Type B pancreatic cell (in vitro differentiated cells): ENCODE data around the gene TGIF1. TPM values are rescaled to one million over a fixed set of nuclear protein-coding genes. Genes with fewer than 3 reads are reported as not detected.
A peak's percentile ranks its signal among the peaks of the same experiment; 100 is the strongest.

ENCODE experiments used
- DNase-seq: peaks from one replicate; pipeline ENCODE4 v3.0.0; 2021; ENCODE audit warnings: mixed read lengths; ENCODE audit not compliant: unreplicated experiment; ENCODE audit errors: extremely low spot score
- H3K27ac Mint-ChIP-seq: 2 replicates; pipeline ENCODE4 v1.8.0; 2021; ENCODE audit warnings: mild to moderate bottlenecking, mixed read lengths
- H3K27me3 Mint-ChIP-seq: 2 replicates; pipeline ENCODE4 v1.8.0; 2021; ENCODE audit warnings: mixed read lengths
- H3K36me3 Mint-ChIP-seq: 2 replicates; pipeline ENCODE4 v1.8.0; 2021; ENCODE audit warnings: mixed read lengths
- H3K4me1 Mint-ChIP-seq: one replicate; pipeline ENCODE4 v1.8.0; 2021; ENCODE audit warnings: mixed read lengths; ENCODE audit not compliant: unreplicated experiment
- H3K4me3 Mint-ChIP-seq: 2 replicates; pipeline ENCODE4 v1.8.0; 2021; ENCODE audit warnings: mild to moderate bottlenecking, mixed read lengths
- H3K9me3 Mint-ChIP-seq: 2 replicates; pipeline ENCODE4 v1.8.0; 2021; ENCODE audit warnings: mixed read lengths
- CTCF ChIP-seq: fragments of 200-600 bp; sonication (generic); conservative IDR thresholded peaks from 2 replicates; pipeline ENCODE4 v1.5.0; 2021; ENCODE audit warnings: antibody characterized with exemption, mild to moderate bottlenecking
- total RNA-seq: library from RNA; stranded (reverse); gene quantifications from 2 replicates; pipeline ENCODE4 v1.2.1, GENCODE V29; 2021; ENCODE audit warnings: low replicate concordance

Gene TGIF1
- total RNA-seq, 1 donor from 2014 or later = 80.7 TPM

GRCh38 chr18:3447895-3448837 lies 1.8 kb upstream of the TGIF1 start:
- H3K36me3 Mint-ChIP-seq = peaks cover 11% of the 10 kb centered on the region
- H3K9me3 Mint-ChIP-seq = no peaks in the 10 kb centered on the region
- H3K4me3 Mint-ChIP-seq = peak overlapping the region; percentile 92
- H3K27ac Mint-ChIP-seq = peak overlapping the region; percentile 99
- H3K27me3 Mint-ChIP-seq = peaks cover 10% of the 10 kb centered on the region
- peaks cover 13% of the 10 kb centered on the region for H3K4me1 Mint-ChIP-seq
- DNase-seq = peak; percentile 94
- TF ChIP-seq CTCF = no peak

GRCh38 chr18:3448838-3449511 lies 997 bp upstream of the TGIF1 start:
- H3K27ac Mint-ChIP-seq = peak overlapping the region; percentile 99
- peaks cover 10% of the 10 kb centered on the region for H3K27me3 Mint-ChIP-seq
- peaks cover 11% of the 10 kb centered on the region for H3K36me3 Mint-ChIP-seq
- H3K9me3 Mint-ChIP-seq = no peaks in the 10 kb centered on the region
- H3K4me1 Mint-ChIP-seq = peaks cover 16% of the 10 kb centered on the region
- TF ChIP-seq CTCF = no peak
- H3K4me3 Mint-ChIP-seq = peak overlapping the region; percentile 92
- peak; percentile 80 for DNase-seq

GRCh38 chr18:3449512-3450011 lies 410 bp upstream of the TGIF1 start:
- Mint-ChIP-seq H3K4me3 (peak overlapping the region; percentile 92), H3K9me3 (no peaks in the 10 kb centered on the region), H3K4me1 (peaks cover 20% of the 10 kb centered on the region), H3K27ac (peak overlapping the region; percentile 99), H3K36me3 (peaks cover 11% of the 10 kb centered on the region), H3K27me3 (peaks cover 10% of the 10 kb centered on the region)
- peak; percentile 85 for DNase-seq
- no peak for TF ChIP-seq CTCF

GRCh38 chr18:3450799-3451182 lies 819 bp downstream of the TGIF1 start:
- Mint-ChIP-seq H3K27me3 (peaks cover 10% of the 10 kb centered on the region), H3K36me3 (peaks cover 13% of the 10 kb centered on the region), H3K4me1 (peaks cover 32% of the 10 kb centered on the region), H3K9me3 (no peaks in the 10 kb centered on the region), H3K27ac (peak overlapping the region; percentile 99), H3K4me3 (peak overlapping the region; percentile 98)
- no peak for DNase-seq
- no peak for TF ChIP-seq CTCF

- peaks cover 37% of the 10 kb centered on the region for H3K4me1 Mint-ChIP-seq
- peaks cover 19% of the 10 kb centered on the region for H3K36me3 Mint-ChIP-seq
- TF ChIP-seq CTCF = no peak
- DNase-seq = peak; percentile 94
- peak overlapping the region; percentile 98 for H3K4me3 Mint-ChIP-seq
- peak overlapping the region; percentile 99 for H3K27ac Mint-ChIP-seq
- peaks cover 10% of the 10 kb centered on the region for H3K27me3 Mint-ChIP-seq
- no peaks in the 10 kb centered on the region for H3K9me3 Mint-ChIP-seq
Observed at GRCh38 chr18:3451183-3451988, 1.4 kb downstream of the TGIF1 start.
